ENCODE measurements around the gene GNG7. TPM values are rescaled to one million over a fixed set of nuclear protein-coding genes. Genes with fewer than 3 reads are reported as not detected.

Gene GNG7
- total RNA-seq, 2 donors from 2014 or later, result 0.30 to 0.84 TPM

DNA sequence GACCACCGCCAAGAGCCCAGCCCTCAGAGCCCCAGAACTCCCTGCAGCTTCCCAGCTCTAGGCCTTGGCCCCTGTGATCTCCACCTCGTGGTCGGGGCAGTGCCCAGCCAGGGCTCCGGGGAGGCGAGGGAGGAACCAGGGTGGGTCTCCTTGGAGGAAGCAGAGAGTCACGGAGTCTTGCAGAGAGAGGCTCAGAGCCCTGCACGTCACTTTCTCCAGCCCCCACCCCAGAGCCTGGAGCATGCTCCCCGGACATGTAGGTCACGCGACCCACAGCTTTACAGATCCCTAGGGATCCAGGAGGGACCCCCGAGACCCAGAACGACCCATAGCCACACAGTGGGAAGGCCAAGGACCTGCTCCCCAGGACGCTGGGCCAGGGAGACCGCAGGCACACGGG is 214.7 kb downstream of the GNG7 start:
- DNase-seq (ENCODE audit: low spot score in 2 of 2), result no peak
- Mint-ChIP-seq H3K36me3 (peaks cover 8 to 11% of the 10 kb centered on the region in 2 donors), H3K27ac (no peak overlapping the region), H3K9me3 (peaks cover 9 to 15% of the 10 kb centered on the region in 2 donors)
- ATAC-seq, result no peak

- peaks cover 14 to 15% of the 10 kb centered on the region in 2 donors for H3K9me3 Mint-ChIP-seq
- H3K27ac Mint-ChIP-seq, result no peak overlapping the region
- ATAC-seq, result no peak
- peaks cover 13 to 17% of the 10 kb centered on the region in 2 donors for H3K36me3 Mint-ChIP-seq
- DNase-seq (ENCODE audit: low spot score in 2 of 2), result no peak
These were observed 215.4 kb downstream of the GNG7 start for GRCh38 chr19:2487090-2487489.

DNA sequence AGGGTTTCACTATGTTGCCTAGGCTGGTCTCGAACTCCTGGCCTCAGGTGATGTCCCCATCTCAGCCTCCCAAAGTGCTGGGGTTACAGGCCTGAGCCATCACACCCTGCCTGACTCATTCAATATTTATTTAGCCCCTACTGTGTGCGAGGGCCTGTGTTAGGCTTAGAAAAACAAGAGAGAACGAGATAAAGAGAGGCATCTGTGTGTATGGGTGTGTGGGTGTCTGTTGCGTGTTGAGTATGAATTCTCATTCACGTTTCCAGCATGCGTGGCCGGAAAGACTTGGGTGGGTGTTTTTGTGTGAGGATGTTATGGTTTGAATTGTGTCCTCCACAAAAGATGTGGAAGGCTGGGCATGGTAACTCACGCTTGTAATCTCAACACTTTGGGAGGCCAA is 217.1 kb downstream of the GNG7 start:
- no peak for DNase-seq (ENCODE audit: low spot score in 2 of 2)
- no peak for ATAC-seq
- H3K27ac Mint-ChIP-seq, result no peak overlapping the region
- H3K9me3 Mint-ChIP-seq, result peaks cover 14 to 19% of the 10 kb centered on the region in 2 donors
- H3K36me3 Mint-ChIP-seq, result peaks cover 13 to 27% of the 10 kb centered on the region in 2 donors

DNA sequence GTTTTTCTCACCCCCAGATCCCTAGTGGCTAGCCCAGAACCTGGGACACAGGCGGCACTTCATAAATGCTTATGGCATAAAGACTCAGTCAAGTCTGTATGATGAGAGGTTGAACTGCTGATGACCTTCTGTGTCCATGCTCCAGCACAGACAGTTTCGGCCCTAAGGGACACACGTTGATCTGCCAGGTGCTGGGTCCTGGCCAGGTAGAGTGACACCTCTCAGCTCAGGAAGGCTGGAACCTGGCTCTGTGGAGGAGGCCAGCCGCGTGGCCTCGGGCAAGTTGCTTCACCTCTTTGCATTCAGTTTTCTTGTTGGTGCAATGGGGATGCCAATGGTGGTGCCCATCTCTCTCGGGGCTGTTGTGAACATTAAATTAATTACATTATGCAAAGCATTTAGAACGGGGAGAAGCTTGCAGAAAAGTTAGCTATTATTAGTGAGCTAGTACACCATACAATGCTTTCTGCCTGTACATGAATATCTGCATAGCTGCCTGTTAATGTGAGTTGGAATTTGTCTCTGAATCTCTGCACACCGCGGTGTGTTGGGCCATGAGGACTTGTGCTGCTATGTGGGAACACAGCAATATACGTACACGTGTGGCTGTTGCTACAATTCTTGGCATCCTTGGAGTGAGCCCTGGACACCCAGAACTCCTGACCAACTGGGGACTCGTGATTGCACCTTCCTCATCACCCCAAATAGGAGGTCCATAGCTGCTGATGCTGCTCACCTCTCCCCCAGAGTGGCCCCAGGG is 218.1 kb downstream of the GNG7 start:
- DNase-seq (ENCODE audit: low spot score in 2 of 2), result no peak
- ATAC-seq, result no peak
- H3K9me3 Mint-ChIP-seq, result peaks cover 14 to 19% of the 10 kb centered on the region in 2 donors
- no peak overlapping the region for H3K27ac Mint-ChIP-seq
- peaks cover 13 to 27% of the 10 kb centered on the region in 2 donors for H3K36me3 Mint-ChIP-seq

DNA sequence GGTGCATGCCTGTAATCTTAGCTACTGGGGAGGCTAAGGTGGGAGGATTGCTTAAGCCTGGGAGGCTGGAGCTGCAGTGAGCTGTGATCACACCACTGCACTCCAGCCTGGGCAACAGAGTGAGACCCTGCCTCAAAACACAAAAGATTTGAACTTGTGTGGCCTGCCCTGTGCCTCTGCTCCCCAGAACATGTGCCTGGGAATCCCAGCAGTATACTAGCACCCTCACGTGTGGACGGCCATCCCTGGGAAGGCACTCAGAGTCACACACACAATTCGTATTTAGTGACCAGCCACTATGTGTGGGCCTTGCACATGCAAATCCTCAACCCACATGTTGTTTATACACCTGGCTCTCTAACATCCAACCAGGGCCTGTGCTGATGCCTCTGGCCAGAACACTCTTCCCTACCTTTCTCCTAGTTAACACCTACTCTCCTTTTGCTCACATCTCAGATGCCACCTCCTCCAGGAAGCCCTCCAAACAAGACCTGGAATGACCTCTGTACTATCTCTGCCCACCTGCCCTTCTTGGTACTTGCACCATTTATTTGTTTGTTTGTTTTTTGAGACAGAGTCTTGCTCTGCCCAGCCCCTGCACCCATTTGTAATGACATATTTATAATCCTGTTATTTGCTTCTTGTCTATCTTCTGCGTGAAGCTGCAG is 218.9 kb downstream of the GNG7 start:
- no peak for ATAC-seq

GRCh38 chr19:2483084-2483483 is 219.4 kb downstream of the GNG7 start:
- DNase-seq (ENCODE audit: low spot score in 2 of 2) (no peak), ATAC-seq (no peak)
- Mint-ChIP-seq H3K9me3 (peaks cover 14 to 19% of the 10 kb centered on the region in 2 donors), H3K36me3 (peaks cover 20 to 33% of the 10 kb centered on the region in 2 donors), H3K27ac (no peak overlapping the region)

More for the DNA sequence above, 218.9 kb downstream of the GNG7 start:
- peaks cover 14 to 28% of the 10 kb centered on the region in 2 donors for H3K36me3 Mint-ChIP-seq
- H3K27ac Mint-ChIP-seq, result no peak overlapping the region
- DNase-seq (ENCODE audit: low spot score in 2 of 2), result no peak
- H3K9me3 Mint-ChIP-seq, result peaks cover 14 to 19% of the 10 kb centered on the region in 2 donors

DNA sequence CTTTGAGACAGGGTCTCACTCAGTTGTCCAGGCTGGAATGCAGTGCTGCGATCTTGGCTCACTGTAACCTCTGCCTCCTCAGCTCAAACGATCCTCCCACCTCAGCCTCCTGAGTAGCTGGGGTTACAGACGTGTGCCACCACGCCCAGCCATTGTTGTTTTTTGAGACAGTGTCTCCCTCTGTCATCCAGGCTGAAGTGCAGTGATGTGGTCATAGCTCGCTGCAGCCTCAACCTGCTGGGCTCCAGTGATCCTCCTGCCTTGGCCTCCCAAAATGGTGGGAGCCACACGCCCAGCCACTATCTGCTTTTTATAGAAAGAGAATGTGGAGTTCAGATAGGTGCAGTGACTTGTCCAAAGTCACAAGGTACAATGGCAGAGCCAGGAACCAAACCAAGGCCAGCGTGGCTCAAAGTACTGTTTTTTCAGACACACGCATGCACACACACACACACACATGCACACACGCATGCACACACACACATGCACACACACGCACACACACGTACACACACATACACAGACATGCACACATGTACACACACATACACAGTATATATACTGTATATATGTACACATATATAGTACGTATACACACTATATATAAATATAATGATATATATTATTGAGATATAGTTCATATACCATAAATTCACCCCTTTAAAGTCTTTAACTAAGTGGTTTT is 220.0 kb downstream of the GNG7 start:
- H3K27ac Mint-ChIP-seq, result no peak overlapping the region
- H3K36me3 Mint-ChIP-seq, result peaks cover 26 to 39% of the 10 kb centered on the region in 2 donors
- no peak for ATAC-seq
- DNase-seq (ENCODE audit: low spot score in 2 of 2), result no peak
- H3K9me3 Mint-ChIP-seq, result peaks cover 14 to 19% of the 10 kb centered on the region in 2 donors

- DNase-seq (ENCODE audit: low spot score in 2 of 2) (no peak), ATAC-seq (no peak)
- Mint-ChIP-seq H3K27ac (no peak overlapping the region), H3K36me3 (peaks cover 36 to 50% of the 10 kb centered on the region in 2 donors), H3K9me3 (peaks cover 14 to 19% of the 10 kb centered on the region in 2 donors)
These were observed 221.0 kb downstream of the GNG7 start for GRCh38 chr19:2481466-2481865.

- Mint-ChIP-seq H3K27ac (peak overlapping the region in 1 of 2 donors; percentile 98), H3K36me3 (peaks cover 42 to 56% of the 10 kb centered on the region in 2 donors), H3K9me3 (peaks cover 14 to 19% of the 10 kb centered on the region in 2 donors)
- no peak for ATAC-seq
- no peak for DNase-seq (ENCODE audit: low spot score in 2 of 2)
These were observed 222.8 kb downstream of the GNG7 start for GRCh38 chr19:2479556-2480194.

- ATAC-seq (peak; percentile 1 to 37), DNase-seq (ENCODE audit: low spot score in 2 of 2) (peak; percentile 56 to 85)
- Mint-ChIP-seq H3K36me3 (peaks cover 39 to 53% of the 10 kb centered on the region in 2 donors), H3K27ac (peak overlapping the region; percentile 91 to 98), H3K9me3 (peaks cover 12 to 13% of the 10 kb centered on the region in 2 donors)
These were observed 223.5 kb downstream of the GNG7 start for GRCh38 chr19:2478756-2479555.

- ATAC-seq (peak; percentile 0 to 1), DNase-seq (ENCODE audit: low spot score in 2 of 2) (peak in 1 of 2 donors; percentile 52)
- Mint-ChIP-seq H3K36me3 (peaks cover 34 to 49% of the 10 kb centered on the region in 2 donors), H3K27ac (peak overlapping the region; percentile 91 to 98), H3K9me3 (peaks cover 8 to 9% of the 10 kb centered on the region in 2 donors)
These were observed 224.2 kb downstream of the GNG7 start for GRCh38 chr19:2478278-2478755.

DNA sequence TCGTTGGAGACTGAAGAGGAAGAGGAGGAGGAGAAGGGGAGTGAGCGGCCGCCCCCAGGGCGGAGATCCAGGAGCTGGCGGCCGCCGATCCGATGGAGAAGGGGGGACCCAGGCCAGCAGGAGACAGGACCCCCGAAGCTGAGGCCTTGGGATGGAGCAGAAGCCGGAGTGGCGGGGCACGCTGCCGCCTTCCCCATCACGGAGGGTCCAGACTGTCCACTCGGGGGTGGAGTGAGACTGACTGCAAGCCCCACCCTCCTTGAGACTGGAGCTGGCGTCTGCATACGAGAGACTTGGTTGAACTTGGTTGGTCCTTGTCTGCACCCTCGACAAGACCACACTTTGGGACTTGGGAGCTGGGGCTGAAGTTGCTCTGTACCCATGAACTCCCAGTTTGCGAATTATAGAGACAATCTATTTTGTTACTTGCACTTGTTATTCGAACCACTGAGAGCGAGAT is 224.7 kb downstream of the GNG7 start:
- DNase-seq (ENCODE audit: low spot score in 2 of 2) (peak in 1 of 2 donors; percentile 38), ATAC-seq (peak in 1 of 2 donors; percentile 4)
- H3K9me3 Mint-ChIP-seq, result peaks cover 4 to 5% of the 10 kb centered on the region in 2 donors
- H3K36me3 Mint-ChIP-seq, result peaks cover 34 to 45% of the 10 kb centered on the region in 2 donors
- peak overlapping the region; percentile 97 to 98 for H3K27ac Mint-ChIP-seq

DNA sequence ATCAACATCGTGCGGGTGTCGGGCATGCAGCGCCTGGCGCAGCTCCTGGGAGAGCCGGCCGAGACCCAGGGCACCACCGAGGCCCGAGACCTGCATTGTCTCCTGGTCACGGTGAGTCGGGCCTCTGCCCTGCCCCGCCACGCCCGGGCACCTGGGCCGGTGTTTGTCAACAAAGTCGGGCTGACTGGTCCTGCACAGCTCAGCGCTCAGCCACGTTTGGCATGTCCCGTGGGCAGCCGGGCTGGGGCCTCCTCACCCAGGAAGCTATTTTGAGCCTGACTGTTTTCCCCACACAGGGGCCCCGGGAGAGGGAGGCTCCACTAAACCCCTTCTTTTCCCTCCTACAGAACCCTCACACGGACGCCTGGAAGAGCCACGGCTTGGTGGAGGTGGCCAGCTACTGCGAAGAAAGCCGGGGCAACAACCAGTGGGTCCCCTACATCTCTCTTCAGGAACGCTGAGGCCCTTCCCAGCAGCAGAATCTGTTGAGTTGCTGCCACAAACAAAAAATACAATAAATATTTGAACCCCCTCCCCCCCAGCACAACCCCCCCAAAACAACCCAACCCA is 225.3 kb downstream of the GNG7 start:
- Mint-ChIP-seq H3K36me3 (peaks cover 29 to 39% of the 10 kb centered on the region in 2 donors), H3K27ac (peak overlapping the region; percentile 97 to 98), H3K9me3 (peaks cover 0 to 4% of the 10 kb centered on the region in 2 donors)
- ATAC-seq (peak in 1 of 2 donors; percentile 2), DNase-seq (ENCODE audit: low spot score in 2 of 2) (peak in 1 of 2 donors; percentile 44)

DNA sequence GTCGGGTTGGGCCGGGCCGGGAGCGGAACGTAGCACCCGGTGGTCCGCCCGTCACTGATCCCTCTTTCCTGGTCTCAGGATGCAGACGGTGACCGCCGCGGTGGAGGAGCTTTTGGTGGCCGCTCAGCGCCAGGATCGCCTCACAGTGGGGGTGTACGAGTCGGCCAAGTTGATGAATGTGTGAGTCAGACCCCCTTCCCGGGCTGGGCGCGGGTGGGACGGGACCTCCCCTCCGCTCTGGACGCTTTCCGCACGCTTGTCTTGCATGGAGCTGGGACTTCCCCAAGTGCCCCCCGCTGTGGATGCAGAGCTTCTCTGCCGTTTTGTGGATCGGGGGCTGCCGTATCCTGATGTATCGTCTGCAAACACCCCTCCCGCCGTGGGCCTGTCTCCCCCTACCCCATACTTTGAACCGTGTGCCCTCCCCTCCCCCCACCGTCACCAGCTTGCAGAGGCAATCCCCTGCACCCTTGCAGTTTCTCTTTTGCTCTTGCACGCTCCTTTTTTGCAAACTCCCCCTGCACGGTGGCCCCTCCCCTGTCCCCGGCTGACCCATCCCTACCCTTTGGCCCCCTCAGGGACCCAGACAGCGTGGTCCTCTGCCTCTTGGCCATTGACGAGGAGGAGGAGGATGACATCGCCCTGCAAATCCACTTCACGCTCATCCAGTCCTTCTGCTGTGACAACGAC is 225.9 kb downstream of the GNG7 start:
- H3K36me3 Mint-ChIP-seq, result peaks cover 29 to 35% of the 10 kb centered on the region in 2 donors
- ATAC-seq (peak; percentile 24 to 56), DNase-seq (ENCODE audit: low spot score in 2 of 2) (peak; percentile 62 to 90)
- peak overlapping the region; percentile 97 to 98 for H3K27ac Mint-ChIP-seq
- peaks cover 0 to 4% of the 10 kb centered on the region in 2 donors for H3K9me3 Mint-ChIP-seq
